B cell (primary cell): Measurements from ENCODE around the gene CTCFL.
"Not testable (repeated sequence)": the region's sequence is repeated elsewhere in the genome, so short reads cannot be mapped to it uniquely, and the experiment has no call there.

Experiments used
- EZH2 ChIP-seq: IDR thresholded peaks from 2 replicates; pipeline ENCODE4 v1.6.1; 2012; ENCODE audit warnings: borderline replicate concordance, low read depth, mild to moderate bottlenecking, moderate library complexity, low read length; ENCODE audit not compliant: insufficient read depth, poor library complexity, severe bottlenecking
- TF ChIP-seq, protein P1 (sequence below): fragments of 200-600 bp; IDR thresholded peaks from one replicate; pipeline ENCODE4 v1.8.0; 2022; ENCODE audit warnings: antibody characterized with exemption, mild to moderate bottlenecking

DNA sequence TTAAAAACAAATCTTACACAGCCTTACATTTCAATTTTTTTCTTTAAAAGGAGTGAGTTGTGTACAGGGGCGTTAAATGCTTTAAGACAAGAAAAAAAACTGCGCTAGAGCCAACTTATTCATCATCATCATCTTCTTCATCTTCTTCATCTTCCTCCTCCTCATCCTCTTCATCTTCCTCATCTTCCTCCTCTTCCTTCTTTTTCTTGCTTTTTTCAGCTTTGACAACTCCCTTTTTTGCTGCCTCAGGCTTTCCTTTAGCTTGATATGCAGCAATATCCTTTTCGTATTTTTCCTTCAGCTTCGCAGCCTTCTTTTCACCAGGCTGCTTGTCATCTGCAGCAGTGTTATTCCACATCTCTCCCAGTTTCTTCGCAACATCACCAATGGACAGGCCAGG lies 36.7 kb downstream of the CTCFL start:
- TF ChIP-seq, protein P1, sequence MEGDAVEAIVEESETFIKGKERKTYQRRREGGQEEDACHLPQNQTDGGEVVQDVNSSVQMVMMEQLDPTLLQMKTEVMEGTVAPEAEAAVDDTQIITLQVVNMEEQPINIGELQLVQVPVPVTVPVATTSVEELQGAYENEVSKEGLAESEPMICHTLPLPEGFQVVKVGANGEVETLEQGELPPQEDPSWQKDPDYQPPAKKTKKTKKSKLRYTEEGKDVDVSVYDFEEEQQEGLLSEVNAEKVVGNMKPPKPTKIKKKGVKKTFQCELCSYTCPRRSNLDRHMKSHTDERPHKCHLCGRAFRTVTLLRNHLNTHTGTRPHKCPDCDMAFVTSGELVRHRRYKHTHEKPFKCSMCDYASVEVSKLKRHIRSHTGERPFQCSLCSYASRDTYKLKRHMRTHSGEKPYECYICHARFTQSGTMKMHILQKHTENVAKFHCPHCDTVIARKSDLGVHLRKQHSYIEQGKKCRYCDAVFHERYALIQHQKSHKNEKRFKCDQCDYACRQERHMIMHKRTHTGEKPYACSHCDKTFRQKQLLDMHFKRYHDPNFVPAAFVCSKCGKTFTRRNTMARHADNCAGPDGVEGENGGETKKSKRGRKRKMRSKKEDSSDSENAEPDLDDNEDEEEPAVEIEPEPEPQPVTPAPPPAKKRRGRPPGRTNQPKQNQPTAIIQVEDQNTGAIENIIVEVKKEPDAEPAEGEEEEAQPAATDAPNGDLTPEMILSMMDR: not testable (repeated sequence)
- not testable (repeated sequence) for TF ChIP-seq EZH2
